ENCODE data around the gene ZNFX1.
A peak's percentile ranks its signal among the peaks of the same experiment; 100 is the strongest.

The ZNFX1 gene

DNA sequence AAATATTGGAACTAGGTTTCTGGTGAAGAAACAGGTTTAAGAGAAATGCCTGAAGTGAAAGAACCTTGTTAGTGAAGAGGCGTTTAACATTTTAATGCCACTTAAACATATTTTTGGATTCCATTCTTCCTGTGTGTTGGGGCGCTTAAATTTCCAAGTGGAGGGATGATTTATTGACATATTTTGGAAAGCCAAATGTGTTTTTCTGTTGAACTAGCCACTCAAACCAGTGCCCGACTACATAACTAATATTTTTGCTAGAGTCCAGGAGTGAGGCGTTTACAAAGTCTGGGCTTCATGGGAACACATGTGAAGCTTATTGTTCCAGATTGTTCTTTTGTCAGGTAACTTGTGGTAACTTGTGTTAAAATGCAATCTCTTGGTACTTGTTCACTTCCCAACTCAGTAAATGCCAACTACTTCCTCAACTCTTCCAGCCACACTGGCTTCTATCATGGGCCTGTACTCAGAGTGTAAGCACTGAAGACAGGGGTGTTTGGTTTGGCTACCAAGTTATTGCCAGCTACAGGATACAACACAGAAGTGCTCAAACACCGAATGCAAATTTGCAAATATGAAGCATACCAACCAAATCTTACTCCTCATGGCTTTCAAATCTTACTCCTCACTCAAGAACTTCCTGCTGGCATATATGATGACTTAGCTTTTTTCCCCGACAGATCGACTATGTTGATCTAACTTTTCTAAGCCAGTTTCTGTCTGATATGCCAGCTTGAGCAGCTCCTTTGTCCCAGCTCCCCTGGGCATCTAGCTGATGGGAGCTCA, 2.0 kb upstream of the ZNFX1 start:
- H3K9me3 ChIP-seq (ENCODE audit: control insufficient read depth in 1 of 2, low read length in 2 of 2) = peaks cover 21 to 41% of the 10 kb centered on the region in 2 donors
- peaks cover 52 to 57% of the 10 kb centered on the region in 2 donors for H3K36me3 ChIP-seq (ENCODE audit: control insufficient read depth in 1 of 2, insufficient read depth in 2 of 2, low read length in 2 of 2)
- H3K27me3 ChIP-seq (ENCODE audit: control insufficient read depth in 1 of 2, insufficient read depth in 2 of 2, low read length in 2 of 2) = no peaks in the 10 kb centered on the region
- peak overlapping the region in 1 of 2 donors; percentile 85 for H3K9ac ChIP-seq (ENCODE audit: low read depth in 1 of 2, low read length in 2 of 2)
- peak overlapping the region; percentile 81 to 88 for H3K4me3 ChIP-seq (ENCODE audit: low read depth in 1 of 2, low read length in 2 of 2)
- peaks cover 42 to 43% of the 10 kb centered on the region in 2 donors for H3K4me1 ChIP-seq (ENCODE audit: control insufficient read depth in 1 of 2, insufficient read depth in 2 of 2, low read length in 2 of 2)
- H3K27ac ChIP-seq (ENCODE audit: low read depth, low read length) = no peak overlapping the region

DNA sequence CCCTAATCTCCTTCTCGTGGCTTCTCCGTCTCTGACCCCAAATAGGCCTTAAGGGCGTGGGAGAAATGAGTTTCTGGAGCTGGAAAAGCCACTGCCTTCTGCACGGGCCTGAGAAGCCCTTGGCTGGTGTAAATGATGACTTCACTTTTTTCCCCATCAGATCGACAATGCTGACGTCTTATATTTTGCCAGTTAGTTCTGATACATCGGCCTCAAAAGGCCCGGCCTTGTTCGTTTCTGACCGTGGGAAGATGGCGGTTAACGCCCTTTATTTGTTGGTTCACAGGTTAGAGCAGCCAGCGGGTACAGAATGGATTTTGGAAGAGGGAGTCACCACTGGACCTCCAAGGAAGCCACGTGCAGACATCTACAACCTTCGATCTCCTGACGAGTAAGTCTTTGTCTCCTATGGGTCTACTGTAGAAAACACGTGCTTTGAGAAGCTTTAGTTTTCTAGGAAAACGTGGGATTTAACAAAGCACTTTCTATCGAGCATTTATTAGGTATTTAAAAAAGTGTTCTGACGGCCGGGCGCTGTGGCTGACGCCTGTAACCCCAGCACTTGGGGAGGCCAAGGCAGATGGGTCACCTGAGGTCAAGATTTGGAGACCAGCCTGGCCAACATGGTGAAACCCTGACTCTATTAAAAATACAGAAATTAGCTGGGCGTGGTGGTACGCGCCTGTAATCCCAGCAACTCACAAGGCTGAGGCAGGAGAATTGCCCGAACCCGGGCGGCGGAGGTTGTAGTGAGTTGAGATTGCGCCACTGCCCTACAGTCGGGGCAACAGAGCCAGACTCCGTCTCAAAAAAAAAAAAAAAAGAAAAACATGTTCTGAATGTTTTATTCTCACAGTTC, 1.2 kb upstream of the ZNFX1 start:
- Histone ChIP-seq H3K36me3 (ENCODE audit: control insufficient read depth in 1 of 2, insufficient read depth in 2 of 2, low read length in 2 of 2) (peaks cover 44 to 50% of the 10 kb centered on the region in 2 donors), H3K27me3 (ENCODE audit: control insufficient read depth in 1 of 2, insufficient read depth in 2 of 2, low read length in 2 of 2) (no peaks in the 10 kb centered on the region), H3K9ac (ENCODE audit: low read depth in 1 of 2, low read length in 2 of 2) (peak overlapping the region; percentile 55 to 85), H3K4me3 (ENCODE audit: low read depth in 1 of 2, low read length in 2 of 2) (peak overlapping the region; percentile 81 to 88), H3K4me1 (ENCODE audit: control insufficient read depth in 1 of 2, insufficient read depth in 2 of 2, low read length in 2 of 2) (peaks cover 42 to 43% of the 10 kb centered on the region in 2 donors), H3K27ac (ENCODE audit: low read depth, low read length) (peak overlapping the region; percentile 79), H3K9me3 (ENCODE audit: control insufficient read depth in 1 of 2, low read length in 2 of 2) (peaks cover 21 to 39% of the 10 kb centered on the region in 2 donors)

GRCh38 chr20:49277786-49278035, 146 bp downstream of the ZNFX1 start:
- Histone ChIP-seq H3K27me3 (ENCODE audit: control insufficient read depth in 1 of 2, insufficient read depth in 2 of 2, low read length in 2 of 2) (no peaks in the 10 kb centered on the region), H3K36me3 (ENCODE audit: control insufficient read depth in 1 of 2, insufficient read depth in 2 of 2, low read length in 2 of 2) (peaks cover 34 to 46% of the 10 kb centered on the region in 2 donors), H3K27ac (ENCODE audit: low read depth, low read length) (peak overlapping the region; percentile 79), H3K9ac (ENCODE audit: low read depth in 1 of 2, low read length in 2 of 2) (peak overlapping the region; percentile 91 to 95), H3K4me1 (ENCODE audit: control insufficient read depth in 1 of 2, insufficient read depth in 2 of 2, low read length in 2 of 2) (peaks cover 37 to 48% of the 10 kb centered on the region in 2 donors), H3K4me3 (ENCODE audit: low read depth in 1 of 2, low read length in 2 of 2) (peak overlapping the region; percentile 88 to 93), H3K9me3 (ENCODE audit: control insufficient read depth in 1 of 2, low read length in 2 of 2) (peaks cover 19 to 29% of the 10 kb centered on the region in 2 donors)

DNA sequence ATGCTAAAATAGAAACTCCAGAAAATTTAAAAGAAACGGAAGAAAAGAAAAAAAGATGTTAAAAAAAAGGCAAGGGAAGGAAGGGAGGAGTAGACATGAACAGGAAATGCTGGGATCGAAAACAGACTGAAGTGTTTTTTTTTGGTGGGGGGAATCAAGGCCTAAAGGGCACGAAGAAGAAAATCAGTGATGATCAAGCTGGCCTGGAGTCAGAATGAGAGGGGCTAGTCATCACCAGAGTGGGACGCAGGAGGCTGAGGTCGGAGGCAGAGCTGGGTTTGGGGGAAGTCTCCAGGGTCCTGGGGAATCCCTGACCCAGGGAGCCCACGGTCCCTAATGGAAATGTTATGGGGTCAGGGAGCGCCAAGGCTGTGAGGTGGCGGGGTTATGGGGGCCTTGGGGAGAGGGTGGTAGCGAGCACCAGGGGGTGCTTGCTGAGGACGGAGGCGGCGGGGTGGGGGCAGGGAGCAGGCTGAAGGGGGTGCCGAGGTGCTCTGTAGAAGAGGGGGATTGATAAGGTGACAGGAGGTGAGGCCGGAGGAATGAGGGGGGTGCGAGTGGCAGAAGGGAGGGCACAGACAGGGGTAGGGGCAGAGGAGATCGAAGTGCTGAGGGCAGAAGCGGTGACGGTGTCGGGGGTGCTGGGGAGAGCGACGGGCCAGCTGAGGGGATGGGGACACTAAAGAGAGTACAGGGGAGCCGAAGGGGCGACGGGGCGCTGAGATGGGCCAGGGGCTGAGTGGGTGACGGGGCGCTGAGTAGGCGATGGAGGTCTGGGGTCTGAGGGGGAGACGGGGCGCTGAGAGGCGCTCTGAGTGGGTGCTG, 684 bp downstream of the ZNFX1 start:
- Histone ChIP-seq H3K4me1 (ENCODE audit: control insufficient read depth in 1 of 2, insufficient read depth in 2 of 2, low read length in 2 of 2) (peaks cover 32 to 51% of the 10 kb centered on the region in 2 donors), H3K9ac (ENCODE audit: low read depth in 1 of 2, low read length in 2 of 2) (peak overlapping the region; percentile 91 to 95), H3K9me3 (ENCODE audit: control insufficient read depth in 1 of 2, low read length in 2 of 2) (peaks cover 14 to 23% of the 10 kb centered on the region in 2 donors), H3K4me3 (ENCODE audit: low read depth in 1 of 2, low read length in 2 of 2) (peak overlapping the region; percentile 88 to 93), H3K27ac (ENCODE audit: low read depth, low read length) (peak overlapping the region; percentile 79), H3K27me3 (ENCODE audit: control insufficient read depth in 1 of 2, insufficient read depth in 2 of 2, low read length in 2 of 2) (no peaks in the 10 kb centered on the region), H3K36me3 (ENCODE audit: control insufficient read depth in 1 of 2, insufficient read depth in 2 of 2, low read length in 2 of 2) (peaks cover 32 to 45% of the 10 kb centered on the region in 2 donors)

GRCh38 chr20:49276161-49276960, 1.5 kb downstream of the ZNFX1 start:
- Histone ChIP-seq H3K27ac (ENCODE audit: low read depth, low read length) (peak overlapping the region; percentile 79), H3K4me1 (ENCODE audit: control insufficient read depth in 1 of 2, insufficient read depth in 2 of 2, low read length in 2 of 2) (peaks cover 26 to 44% of the 10 kb centered on the region in 2 donors), H3K36me3 (ENCODE audit: control insufficient read depth in 1 of 2, insufficient read depth in 2 of 2, low read length in 2 of 2) (peaks cover 31 to 43% of the 10 kb centered on the region in 2 donors), H3K9me3 (ENCODE audit: control insufficient read depth in 1 of 2, low read length in 2 of 2) (peaks cover 13 to 15% of the 10 kb centered on the region in 2 donors), H3K9ac (ENCODE audit: low read depth in 1 of 2, low read length in 2 of 2) (peak overlapping the region; percentile 91 to 95), H3K27me3 (ENCODE audit: control insufficient read depth in 1 of 2, insufficient read depth in 2 of 2, low read length in 2 of 2) (no peaks in the 10 kb centered on the region), H3K4me3 (ENCODE audit: low read depth in 1 of 2, low read length in 2 of 2) (peak overlapping the region; percentile 88 to 93)

- H3K36me3 ChIP-seq (ENCODE audit: control insufficient read depth in 1 of 2, insufficient read depth in 2 of 2, low read length in 2 of 2) = peaks cover 31 to 43% of the 10 kb centered on the region in 2 donors
- H3K9ac ChIP-seq (ENCODE audit: low read depth in 1 of 2, low read length in 2 of 2) = peak overlapping the region in 1 of 2 donors; percentile 95
- peaks cover 23 to 44% of the 10 kb centered on the region in 2 donors for H3K4me1 ChIP-seq (ENCODE audit: control insufficient read depth in 1 of 2, insufficient read depth in 2 of 2, low read length in 2 of 2)
Measured at GRCh38 chr20:49275636-49276035, 2.2 kb downstream of the ZNFX1 start.

GRCh38 chr20:49275216-49275615, 2.6 kb downstream of the ZNFX1 start:
- Histone ChIP-seq H3K9ac (ENCODE audit: low read depth in 1 of 2, low read length in 2 of 2) (no peak overlapping the region), H3K27me3 (ENCODE audit: control insufficient read depth in 1 of 2, insufficient read depth in 2 of 2, low read length in 2 of 2) (no peaks in the 10 kb centered on the region), H3K36me3 (ENCODE audit: control insufficient read depth in 1 of 2, insufficient read depth in 2 of 2, low read length in 2 of 2) (peaks cover 30 to 43% of the 10 kb centered on the region in 2 donors), H3K4me3 (ENCODE audit: low read depth in 1 of 2, low read length in 2 of 2) (peak overlapping the region in 1 of 2 donors; percentile 88), H3K4me1 (ENCODE audit: control insufficient read depth in 1 of 2, insufficient read depth in 2 of 2, low read length in 2 of 2) (peaks cover 24 to 41% of the 10 kb centered on the region in 2 donors), H3K9me3 (ENCODE audit: control insufficient read depth in 1 of 2, low read length in 2 of 2) (peaks cover 2 to 4% of the 10 kb centered on the region in 2 donors), H3K27ac (ENCODE audit: low read depth, low read length) (no peak overlapping the region)

More at GRCh38 chr20:49275636-49276035, 2.2 kb downstream of the ZNFX1 start:
- Histone ChIP-seq H3K4me3 (ENCODE audit: low read depth in 1 of 2, low read length in 2 of 2) (peak overlapping the region in 1 of 2 donors; percentile 88), H3K27ac (ENCODE audit: low read depth, low read length) (no peak overlapping the region), H3K9me3 (ENCODE audit: control insufficient read depth in 1 of 2, low read length in 2 of 2) (peaks cover 6 to 8% of the 10 kb centered on the region in 2 donors), H3K27me3 (ENCODE audit: control insufficient read depth in 1 of 2, insufficient read depth in 2 of 2, low read length in 2 of 2) (no peaks in the 10 kb centered on the region)

GRCh38 chr20:49273696-49274277, 4.1 kb downstream of the ZNFX1 start:
- Histone ChIP-seq H3K4me3 (ENCODE audit: low read depth in 1 of 2, low read length in 2 of 2) (no peak overlapping the region), H3K36me3 (ENCODE audit: control insufficient read depth in 1 of 2, insufficient read depth in 2 of 2, low read length in 2 of 2) (peaks cover 28 to 50% of the 10 kb centered on the region in 2 donors), H3K27me3 (ENCODE audit: control insufficient read depth in 1 of 2, insufficient read depth in 2 of 2, low read length in 2 of 2) (no peaks in the 10 kb centered on the region), H3K9ac (ENCODE audit: low read depth in 1 of 2, low read length in 2 of 2) (no peak overlapping the region), H3K27ac (ENCODE audit: low read depth, low read length) (no peak overlapping the region), H3K9me3 (ENCODE audit: control insufficient read depth in 1 of 2, low read length in 2 of 2) (no peaks in the 10 kb centered on the region), H3K4me1 (ENCODE audit: control insufficient read depth in 1 of 2, insufficient read depth in 2 of 2, low read length in 2 of 2) (peaks cover 26 to 35% of the 10 kb centered on the region in 2 donors)

DNA sequence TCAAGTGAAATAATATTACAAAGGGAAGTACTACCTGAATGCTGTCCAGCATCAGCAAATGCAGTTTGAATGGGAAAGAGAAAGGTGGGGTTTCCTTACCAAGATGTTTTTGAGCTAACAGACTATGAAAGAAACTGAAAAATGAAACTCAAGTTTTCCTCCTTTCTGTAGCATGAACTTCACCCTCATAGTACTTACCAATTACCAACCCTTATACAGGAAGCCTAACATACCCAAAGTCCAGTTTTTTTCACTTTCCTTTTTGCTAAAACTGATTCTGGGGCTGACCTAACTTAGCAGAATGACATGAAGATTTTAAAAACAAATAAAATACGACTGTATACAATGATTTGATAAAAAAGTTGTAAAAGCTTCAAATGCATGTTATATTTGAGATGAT, 5.2 kb downstream of the ZNFX1 start:
- Histone ChIP-seq H3K4me3 (ENCODE audit: low read depth in 1 of 2, low read length in 2 of 2) (no peak overlapping the region), H3K36me3 (ENCODE audit: control insufficient read depth in 1 of 2, insufficient read depth in 2 of 2, low read length in 2 of 2) (peaks cover 28 to 51% of the 10 kb centered on the region in 2 donors), H3K27me3 (ENCODE audit: control insufficient read depth in 1 of 2, insufficient read depth in 2 of 2, low read length in 2 of 2) (no peaks in the 10 kb centered on the region), H3K9me3 (ENCODE audit: control insufficient read depth in 1 of 2, low read length in 2 of 2) (no peaks in the 10 kb centered on the region), H3K9ac (ENCODE audit: low read depth in 1 of 2, low read length in 2 of 2) (no peak overlapping the region), H3K4me1 (ENCODE audit: control insufficient read depth in 1 of 2, insufficient read depth in 2 of 2, low read length in 2 of 2) (peaks cover 27 to 35% of the 10 kb centered on the region in 2 donors), H3K27ac (ENCODE audit: low read depth, low read length) (no peak overlapping the region)
